Measurements from ENCODE around the gene PGAM2. TPM values are rescaled to one million over a fixed set of nuclear protein-coding genes. Genes with fewer than 3 reads are reported as not detected.
A peak's percentile ranks its signal among the peaks of the same experiment; 100 is the strongest.

The PGAM2 gene
- total and polyA plus RNA-seq, 2 of the 4 experiments (the other 2 are of a cell fraction) = not detected

GRCh38 chr7:44083796-44084195 lies 18.4 kb upstream of the PGAM2 start:
- peaks cover 26% of the 10 kb centered on the region for H3K9me1 ChIP-seq (ENCODE audit: insufficient read depth, low read length)
- peak overlapping the region; percentile 86 for H2BK120ac ChIP-seq (ENCODE audit: low read depth, low read length)
- peak overlapping the region; percentile 93; the same call in 2 of the 3 replicates for H2BK15ac ChIP-seq (ENCODE audit: low read depth, low read length)
- intact Hi-C loops (cut with micrococcal nuclease) (loop anchor here (2.0 kb wide), 2 partner anchors 17 to 39 kb away; partner anchors contain the start of gene POLD2), dilution Hi-C loops (cut with HindIII; ENCODE audit: low sequenced_read_pairs, unreplicated experiment) (no loop called here), in situ Hi-C loops (cut with MboI; ENCODE audit: low sequenced_read_pairs) (no loop called here)
- no peaks in the 10 kb centered on the region for H3K27me3 ChIP-seq (ENCODE audit: control insufficient read depth, insufficient read depth, low read length)
- H3K4ac ChIP-seq (ENCODE audit: low read depth, low read length) = peak overlapping the region; percentile 91
- BruUV-seq (replicated peaks) = no TSS peak
- H4K91ac ChIP-seq (ENCODE audit: insufficient read depth, low read depth, low read length) = peak overlapping the region; percentile 84
- peak overlapping the region; percentile 89 for H2AK9ac ChIP-seq (replicated peaks; ENCODE audit: low read depth, low read length, poor library complexity)
- H3K4me2 ChIP-seq (ENCODE audit: low read depth, low read length) = no peak overlapping the region
- H3K9me3 ChIP-seq (ENCODE audit: control insufficient read depth, insufficient read depth, low read length) = no peaks in the 10 kb centered on the region
- peak overlapping the region; percentile 75 for H3K23ac ChIP-seq (ENCODE audit: low read depth, low read length)
- peak overlapping the region; percentile 84; the same call in 1 of the 2 replicates for H3K27ac ChIP-seq (ENCODE audit: insufficient read depth, low read length)
- H2BK20ac ChIP-seq (ENCODE audit: low read depth, low read length) = peak overlapping the region; percentile 84
- H4K20me1 ChIP-seq (ENCODE audit: insufficient read depth, low read length) = no peaks in the 10 kb centered on the region; the same call in 1 of the 2 replicates
- H2AFZ ChIP-seq (replicated peaks; ENCODE audit: low read length, poor library complexity) = peak overlapping the region; percentile 71
- H3K14ac ChIP-seq (replicated peaks; ENCODE audit: low read depth, low read length) = peak overlapping the region; percentile 34; the same call in 1 of the 2 replicates
- no peak for ATAC-seq (ENCODE audit: low read depth)
- H3K56ac ChIP-seq (ENCODE audit: extremely low read depth, insufficient read depth, low read length) = no peak overlapping the region
- H3K9ac ChIP-seq (ENCODE audit: low read depth, low read length) = no peak overlapping the region
- H3K18ac ChIP-seq (ENCODE audit: low read depth, low read length) = peak overlapping the region; percentile 13; the same call in 1 of the 2 replicates
- H2BK5ac ChIP-seq (ENCODE audit: low read depth, low read length, poor library complexity, severe bottlenecking) = peak overlapping the region; percentile 48
- no peak for DNase-seq
- H3K4me1 ChIP-seq (ENCODE audit: control insufficient read depth, insufficient read depth, low read length) = peaks cover 27% of the 10 kb centered on the region
- WGBS, 2 experiments (ENCODE audit: extremely low coverage in 2 of 2, insufficient read length in 1 of 2) = 83% methylated on average over 1 of the region's 3 CpGs; no CpG with 5 or more reads in 1 of the 2 experiments
- peaks cover 12% of the 10 kb centered on the region for H3K36me3 ChIP-seq (ENCODE audit: control insufficient read depth, insufficient read depth, low read length)
- peaks cover 7 to 31% of the 10 kb centered on the region in 2 experiments; a peak in 3 of 4 replicates for H3K79me1 ChIP-seq (ENCODE audit: low read depth in 1 of 2, low read length in 2 of 2)
- H4K5ac ChIP-seq (ENCODE audit: low read depth, low read length) = peak overlapping the region; percentile 59
- POLR2A ChIA-PET (ENCODE audit: unreplicated experiment) = no interaction called here
- H4K8ac ChIP-seq (ENCODE audit: low read depth in 2 of 2, low read length in 2 of 2) = peak overlapping the region in 1 of 2 experiments; percentile 81; a peak in 3 of 4 replicates
- CTCF ChIA-PET = interaction anchor here (0.6 kb wide), 1 partner anchor 11 kb away, joined by 3 read pairs; no protein-coding TSS in a partner anchor
- TF ChIP-seq, protein P1, sequence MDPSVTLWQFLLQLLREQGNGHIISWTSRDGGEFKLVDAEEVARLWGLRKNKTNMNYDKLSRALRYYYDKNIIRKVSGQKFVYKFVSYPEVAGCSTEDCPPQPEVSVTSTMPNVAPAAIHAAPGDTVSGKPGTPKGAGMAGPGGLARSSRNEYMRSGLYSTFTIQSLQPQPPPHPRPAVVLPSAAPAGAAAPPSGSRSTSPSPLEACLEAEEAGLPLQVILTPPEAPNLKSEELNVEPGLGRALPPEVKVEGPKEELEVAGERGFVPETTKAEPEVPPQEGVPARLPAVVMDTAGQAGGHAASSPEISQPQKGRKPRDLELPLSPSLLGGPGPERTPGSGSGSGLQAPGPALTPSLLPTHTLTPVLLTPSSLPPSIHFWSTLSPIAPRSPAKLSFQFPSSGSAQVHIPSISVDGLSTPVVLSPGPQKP (IDR thresholded peaks at IDR 0.05; ENCODE audit: borderline replicate concordance, low read depth, low read length) = no peak
- TF ChIP-seq SMC3 (IDR thresholded peaks at IDR 0.05; ENCODE audit: low read depth, low read length) (no peak), CEBPB (IDR thresholded peaks at IDR 0.05; ENCODE audit: low read depth, low read length) (no peak), RCOR1 (IDR thresholded peaks at IDR 0.05; ENCODE audit: insufficient replicate concordance, low read length) (no peak), MXI1 (IDR thresholded peaks at IDR 0.05; ENCODE audit: borderline replicate concordance, low read depth, low read length) (no peak), NFE2L2 (IDR thresholded peaks at IDR 0.05; ENCODE audit: low read depth, low read length) (no peak), BHLHE40 (IDR thresholded peaks at IDR 0.05; ENCODE audit: low read depth, low read length) (no peak), MAZ (IDR thresholded peaks at IDR 0.05; ENCODE audit: borderline replicate concordance, low read depth, low read length) (no peak), RFX5 (IDR thresholded peaks at IDR 0.05; ENCODE audit: low read depth, low read length) (no peak), CHD1 (IDR thresholded peaks at IDR 0.05; ENCODE audit: low read depth, low read length) (no peak), RAD21 (IDR thresholded peaks at IDR 0.05; ENCODE audit: low read length) (no peak)
- TF ChIP-seq, protein P2, sequence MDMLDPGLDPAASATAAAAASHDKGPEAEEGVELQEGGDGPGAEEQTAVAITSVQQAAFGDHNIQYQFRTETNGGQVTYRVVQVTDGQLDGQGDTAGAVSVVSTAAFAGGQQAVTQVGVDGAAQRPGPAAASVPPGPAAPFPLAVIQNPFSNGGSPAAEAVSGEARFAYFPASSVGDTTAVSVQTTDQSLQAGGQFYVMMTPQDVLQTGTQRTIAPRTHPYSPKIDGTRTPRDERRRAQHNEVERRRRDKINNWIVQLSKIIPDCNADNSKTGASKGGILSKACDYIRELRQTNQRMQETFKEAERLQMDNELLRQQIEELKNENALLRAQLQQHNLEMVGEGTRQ (IDR thresholded peaks at IDR 0.05; ENCODE audit: low read depth, low read length) = no peak
- peak overlapping the region; percentile 86 for H2AK5ac ChIP-seq (ENCODE audit: low read depth, low read length)
- no peak overlapping the region for H3K4me3 ChIP-seq (ENCODE audit: insufficient read depth, low read depth, low read length)
